Keratinocyte (primary cell): ENCODE results near the gene DDX39A. TPM values are rescaled to one million over a fixed set of nuclear protein-coding genes. Genes with fewer than 3 reads are reported as not detected.
"Not testable (repeated sequence)": the region's sequence is repeated elsewhere in the genome, so short reads cannot be mapped to it uniquely, and the experiment has no call there.

Source experiments
- DNase-seq: peaks from one replicate; pipeline ENCODE4 v3.0.0-alpha.2; 2011; ENCODE audit warnings: low read depth, missing footprints, low spot score
- FAIRE-seq: peaks from 2 replicates; lab custom pipeline; 2011; peaks lifted over from hg19 to GRCh38; lab: Jason Lieb, UNC
- H2AFZ ChIP-seq: 2 replicates; pipeline ENCODE4 v1.6.0; 2012; ENCODE audit warnings: low read length, control low read depth, inconsistent platforms; ENCODE audit not compliant: control insufficient read depth
- H3K27ac ChIP-seq: 2 replicates; pipeline ENCODE4 v1.5.1; 2011; ENCODE audit warnings: low read length; ENCODE audit not compliant: control insufficient read depth, insufficient read depth
- H3K27me3 ChIP-seq: 3 replicates; pipeline ENCODE4 v1.6.0; 2011; ENCODE audit warnings: low read length; ENCODE audit not compliant: control insufficient read depth, insufficient read depth; ENCODE audit errors: extremely low read depth
- H3K36me3 ChIP-seq, 2 experiments: 2 replicates in 1 of 2; 3 replicates in 1 of 2; pipeline ENCODE4 v1.5.1; 2011; ENCODE audit warnings: low read length in 2 of 2, mild to moderate bottlenecking in 1 of 2; ENCODE audit not compliant: control insufficient read depth in 2 of 2, insufficient read depth in 2 of 2; ENCODE audit errors: extremely low read depth in 1 of 2
- H3K4me1 ChIP-seq: 3 replicates; pipeline ENCODE4 v1.5.1; 2011; ENCODE audit warnings: low read length; ENCODE audit not compliant: control insufficient read depth, insufficient read depth; ENCODE audit errors: extremely low read depth
- H3K4me2 ChIP-seq: 3 replicates; pipeline ENCODE4 v1.6.0; 2011; ENCODE audit warnings: low read depth, low read length; ENCODE audit not compliant: control insufficient read depth, insufficient read depth; ENCODE audit errors: extremely low read depth
- H3K4me3 ChIP-seq, 3 experiments: fragments of 200-600 bp in 1 of 3; sonication (generic) in 1 of 3; 2 replicates in 2 of 3; 3 replicates in 1 of 3; pipeline ENCODE4 v1.5.1; 2011 to 2016; ENCODE audit warnings: low read length in 3 of 3, mild to moderate bottlenecking in 3 of 3, control low read depth in 2 of 3, inconsistent platforms in 1 of 3, low read depth in 1 of 3, mixed read lengths in 1 of 3, mixed run types in 1 of 3, moderate library complexity in 1 of 3; ENCODE audit not compliant: control insufficient read depth in 2 of 3, insufficient read depth in 2 of 3; ENCODE audit errors: extremely low read depth in 1 of 3
- H3K79me2 ChIP-seq: 2 replicates; pipeline ENCODE4 v1.6.0; 2012; ENCODE audit warnings: low read length; ENCODE audit not compliant: control insufficient read depth, insufficient read depth
- H3K9ac ChIP-seq: 3 replicates; pipeline ENCODE4 v1.6.0; 2011; ENCODE audit warnings: low read length; ENCODE audit not compliant: control insufficient read depth, insufficient read depth; ENCODE audit errors: extremely low read depth
- H3K9me1 ChIP-seq: 3 replicates; pipeline ENCODE4 v1.6.0; 2011; ENCODE audit warnings: low read length; ENCODE audit not compliant: control insufficient read depth, insufficient read depth; ENCODE audit errors: extremely low read depth
- H3K9me3 ChIP-seq: 2 replicates; pipeline ENCODE4 v1.5.1; 2012; ENCODE audit warnings: low read depth, low read length; ENCODE audit not compliant: control insufficient read depth
- H4K20me1 ChIP-seq: 3 replicates; pipeline ENCODE4 v1.6.0; 2011; ENCODE audit warnings: low read length; ENCODE audit not compliant: control insufficient read depth, insufficient read depth; ENCODE audit errors: extremely low read depth
- EZH2 ChIP-seq: IDR thresholded peaks from one replicate; pipeline ENCODE4 v1.6.1; 2012; ENCODE audit warnings: inconsistent platforms, mild to moderate bottlenecking, low read length, moderate library complexity
- dilution Hi-C: fragments of 300-500 bp; cut with MboI; formaldehyde crosslinking; loops from one replicate; pipeline ENCODE4 v1.7.0; 2020; ENCODE audit warnings: low sequenced_read_pairs; ENCODE audit not compliant: extremely low pct_ligation_motif_present
- polyA plus RNA-seq, 5 experiments: library from polyadenylated mRNA; depleted of rRNA in 3 of 5; stranded (reverse) in 3 of 5; stranded (forward) in 1 of 5; unstranded in 1 of 5; fragments of >200 nt; gene quantifications; 1 replicate in 1 of 5; 2 replicates in 3 of 5; 3 replicates in 1 of 5; pipeline versions ENCODE4 v1.2.1 to v1.2.3, GENCODE V29; 2011 to 2012; ENCODE audit warnings: missing spikeins in 2 of 5, low read depth in 1 of 5, low replicate concordance in 1 of 5
- TF ChIP-seq, protein P1 (sequence below), 3 experiments: IDR thresholded peaks in 1 of 3; conservative IDR thresholded peaks in 1 of 3; optimal IDR thresholded peaks in 1 of 3; 2 replicates in 2 of 3; 3 replicates in 1 of 3; pipeline versions ENCODE3 to v1.5.1; 2011; ENCODE audit warnings: low read length in 3 of 3, mild to moderate bottlenecking in 3 of 3, moderate library complexity in 2 of 3, control low read depth in 1 of 3, inconsistent platforms in 1 of 3; ENCODE audit not compliant: insufficient read depth in 2 of 3; ENCODE audit errors: extremely low read depth in 1 of 3

Gene DDX39A
- polyA plus RNA-seq, 1 donor (not counting 4 experiments of a cell fraction or from before 2014, with no cell fraction given): 54.9 TPM

DNA sequence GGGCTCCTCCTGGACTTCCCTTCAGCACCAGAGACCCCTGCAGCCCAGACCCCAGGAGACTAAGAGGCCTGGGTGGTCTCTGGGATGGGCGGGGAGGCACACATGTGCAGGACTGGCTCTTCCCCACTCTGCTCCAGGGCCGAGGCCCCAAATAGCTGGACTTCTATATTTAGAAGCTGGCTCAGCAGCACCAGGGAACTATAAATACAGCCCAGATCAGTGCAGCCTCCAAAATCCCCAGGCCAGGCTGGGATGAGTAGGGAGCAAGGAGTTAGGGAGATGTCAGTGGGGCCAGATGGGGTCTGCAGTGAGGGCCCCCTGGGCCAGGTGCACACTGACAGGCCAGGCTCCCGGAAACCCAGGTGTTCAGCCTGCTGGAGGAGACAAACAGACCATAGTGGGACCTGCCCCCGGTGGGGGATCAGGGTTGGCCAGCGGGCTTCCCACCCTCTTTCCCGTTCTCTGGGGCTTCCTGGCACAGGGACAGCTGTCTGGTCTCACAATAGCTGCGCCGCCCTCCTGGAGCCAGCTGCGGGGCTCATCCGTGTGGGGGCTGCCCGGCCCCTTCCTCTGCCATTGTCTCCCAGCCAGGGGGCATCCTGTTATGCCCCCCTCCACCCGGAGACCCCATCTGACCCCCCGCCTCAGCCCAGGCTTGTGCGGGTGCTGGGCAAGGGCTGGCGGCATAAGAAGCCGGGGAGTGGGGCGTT, 43.4 kb downstream of the DDX39A start:
- no peak overlapping the region for H2AFZ ChIP-seq
- no peak overlapping the region for H3K4me2 ChIP-seq
- DNase-seq (no peak), FAIRE-seq (no peak)
- dilution Hi-C loops: no loop called here
- no peaks in the 10 kb centered on the region for H3K79me2 ChIP-seq
- no peaks in the 10 kb centered on the region for H3K4me1 ChIP-seq
- no peak overlapping the region for H3K4me3 ChIP-seq
- H3K36me3 ChIP-seq: no peaks in the 10 kb centered on the region
- H3K9me1 ChIP-seq: no peaks in the 10 kb centered on the region
- TF ChIP-seq, protein P1, sequence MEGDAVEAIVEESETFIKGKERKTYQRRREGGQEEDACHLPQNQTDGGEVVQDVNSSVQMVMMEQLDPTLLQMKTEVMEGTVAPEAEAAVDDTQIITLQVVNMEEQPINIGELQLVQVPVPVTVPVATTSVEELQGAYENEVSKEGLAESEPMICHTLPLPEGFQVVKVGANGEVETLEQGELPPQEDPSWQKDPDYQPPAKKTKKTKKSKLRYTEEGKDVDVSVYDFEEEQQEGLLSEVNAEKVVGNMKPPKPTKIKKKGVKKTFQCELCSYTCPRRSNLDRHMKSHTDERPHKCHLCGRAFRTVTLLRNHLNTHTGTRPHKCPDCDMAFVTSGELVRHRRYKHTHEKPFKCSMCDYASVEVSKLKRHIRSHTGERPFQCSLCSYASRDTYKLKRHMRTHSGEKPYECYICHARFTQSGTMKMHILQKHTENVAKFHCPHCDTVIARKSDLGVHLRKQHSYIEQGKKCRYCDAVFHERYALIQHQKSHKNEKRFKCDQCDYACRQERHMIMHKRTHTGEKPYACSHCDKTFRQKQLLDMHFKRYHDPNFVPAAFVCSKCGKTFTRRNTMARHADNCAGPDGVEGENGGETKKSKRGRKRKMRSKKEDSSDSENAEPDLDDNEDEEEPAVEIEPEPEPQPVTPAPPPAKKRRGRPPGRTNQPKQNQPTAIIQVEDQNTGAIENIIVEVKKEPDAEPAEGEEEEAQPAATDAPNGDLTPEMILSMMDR (optimal IDR thresholded peaks at IDR 0.05 in 1 of 3, IDR thresholded peaks at IDR 0.05 in 1 of 3, conservative IDR thresholded peaks at IDR 0.05 in 1 of 3; ENCODE audit: extremely low read depth in 1 of 3, insufficient read depth in 2 of 3, low read length in 3 of 3): no peak
- no peak for TF ChIP-seq EZH2
- H3K9ac ChIP-seq: no peak overlapping the region
- H3K27ac ChIP-seq: no peak overlapping the region
- no peaks in the 10 kb centered on the region for H3K9me3 ChIP-seq
- no peaks in the 10 kb centered on the region for H3K27me3 ChIP-seq
- no peaks in the 10 kb centered on the region for H4K20me1 ChIP-seq

DNA sequence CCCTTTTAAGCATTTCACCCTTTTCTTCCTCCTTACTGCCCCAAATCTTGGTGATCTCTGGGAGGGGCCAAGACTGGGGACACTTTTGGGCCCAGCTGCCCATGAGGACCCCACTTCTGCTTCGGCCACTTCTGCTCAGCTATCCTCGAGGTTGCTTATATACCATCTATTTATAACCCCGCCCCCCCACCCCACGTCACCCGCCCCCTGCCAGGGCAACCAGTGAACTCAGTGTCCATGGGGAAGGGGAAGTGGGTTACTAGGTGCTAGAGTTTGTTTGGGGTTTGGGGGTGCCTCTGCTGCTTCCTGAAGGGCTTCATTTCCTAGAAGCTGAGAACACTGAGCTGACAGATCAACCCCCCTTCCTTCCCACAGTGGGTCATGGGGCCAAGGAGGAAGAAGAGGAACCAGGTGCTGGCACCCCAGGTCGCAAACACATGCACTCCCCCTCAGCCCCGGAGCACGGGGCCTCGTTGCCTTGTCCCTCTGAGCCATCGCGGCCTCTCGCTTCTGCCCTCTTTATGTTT, 44.0 kb downstream of the DDX39A start:
- Histone ChIP-seq H3K4me2 (no peak overlapping the region), H3K9me1 (no peaks in the 10 kb centered on the region), H3K36me3 (no peaks in the 10 kb centered on the region), H3K27ac (no peak overlapping the region), H3K4me3 (no peak overlapping the region), H4K20me1 (no peaks in the 10 kb centered on the region), H3K9ac (no peak overlapping the region), H3K27me3 (no peaks in the 10 kb centered on the region), H2AFZ (no peak overlapping the region), H3K79me2 (no peaks in the 10 kb centered on the region), H3K9me3 (no peaks in the 10 kb centered on the region), H3K4me1 (no peaks in the 10 kb centered on the region)
- FAIRE-seq (no peak), DNase-seq (no peak)
- dilution Hi-C loops: no loop called here
- TF ChIP-seq, protein P1 (optimal IDR thresholded peaks at IDR 0.05 in 1 of 3, IDR thresholded peaks at IDR 0.05 in 1 of 3, conservative IDR thresholded peaks at IDR 0.05 in 1 of 3; ENCODE audit: extremely low read depth in 1 of 3, insufficient read depth in 2 of 3, low read length in 3 of 3): no peak
- TF ChIP-seq EZH2: no peak

DNA sequence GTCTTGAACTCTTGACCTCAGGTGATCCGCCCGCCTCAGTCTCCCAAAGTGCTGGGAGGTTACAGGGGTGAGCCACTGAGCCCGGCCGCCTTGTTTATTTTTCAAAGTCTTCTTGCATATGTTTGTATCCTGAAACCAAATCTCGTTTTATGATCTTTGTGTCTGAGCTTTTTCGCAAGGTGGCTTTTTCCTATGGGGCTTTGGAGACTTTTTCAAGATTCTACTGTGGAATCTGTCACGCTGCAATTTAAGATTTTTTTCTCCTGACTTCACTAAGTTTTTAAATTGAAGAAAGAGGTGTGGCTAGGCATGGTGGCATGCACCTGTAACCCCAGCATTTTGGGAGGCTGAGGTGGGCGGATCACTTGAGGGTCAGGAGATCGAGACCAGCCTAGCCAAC, 44.8 kb downstream of the DDX39A start:
- H3K4me2 ChIP-seq, H3K4me1 ChIP-seq, H3K9me3 ChIP-seq, H3K79me2 ChIP-seq, H3K27me3 ChIP-seq, H4K20me1 ChIP-seq, H3K9ac ChIP-seq, H3K27ac ChIP-seq, FAIRE-seq, H2AFZ ChIP-seq, H3K4me3 ChIP-seq, H3K9me1 ChIP-seq, dilution Hi-C loops, H3K36me3 ChIP-seq, DNase-seq: not testable (repeated sequence)
